ENCODE data around the gene PLN.

PLN gene

GRCh38 chr6:118522422-118522821, 25.7 kb upstream of the PLN start:
- no peak for TF ChIP-seq CTCF (IDR thresholded peaks at IDR 0.05; ENCODE audit: low read depth, low read length, missing control alignments)
- H3K4me3 ChIP-seq (ENCODE audit: low read depth, low read length): no peak overlapping the region
- in situ Hi-C loops (cut with HindIII; ENCODE audit: low sequenced_read_pairs): no loop called here
- DNase-seq (ENCODE audit: low read depth): no peak

GRCh38 chr6:118523216-118523615, 24.9 kb upstream of the PLN start:
- DNase-seq (ENCODE audit: low read depth): no peak
- no peak overlapping the region for H3K4me3 ChIP-seq (ENCODE audit: low read depth, low read length)
- TF ChIP-seq CTCF (IDR thresholded peaks at IDR 0.05; ENCODE audit: low read depth, low read length, missing control alignments): no peak
- in situ Hi-C loops (cut with HindIII; ENCODE audit: low sequenced_read_pairs): no loop called here

- H3K4me3 ChIP-seq (ENCODE audit: low read depth, low read length): no peak overlapping the region
- in situ Hi-C loops (cut with HindIII; ENCODE audit: low sequenced_read_pairs): no loop called here
- no peak for DNase-seq (ENCODE audit: low read depth)
- no peak for TF ChIP-seq CTCF (IDR thresholded peaks at IDR 0.05; ENCODE audit: low read depth, low read length, missing control alignments)
Measured at GRCh38 chr6:118524686-118525085, 23.4 kb upstream of the PLN start.

- no peak for TF ChIP-seq CTCF (IDR thresholded peaks at IDR 0.05; ENCODE audit: low read depth, low read length, missing control alignments)
- in situ Hi-C loops (cut with HindIII; ENCODE audit: low sequenced_read_pairs): no loop called here
- H3K4me3 ChIP-seq (ENCODE audit: low read depth, low read length): no peak overlapping the region
- DNase-seq (ENCODE audit: low read depth): no peak
Measured at GRCh38 chr6:118525913-118526780, 21.9 kb upstream of the PLN start.

GRCh38 chr6:118528129-118528528, 20.0 kb upstream of the PLN start:
- no peak for DNase-seq (ENCODE audit: low read depth)
- no peak overlapping the region for H3K4me3 ChIP-seq (ENCODE audit: low read depth, low read length)
- no peak for TF ChIP-seq CTCF (IDR thresholded peaks at IDR 0.05; ENCODE audit: low read depth, low read length, missing control alignments)
- in situ Hi-C loops (cut with HindIII; ENCODE audit: low sequenced_read_pairs): no loop called here

- no peak for DNase-seq (ENCODE audit: low read depth)
- in situ Hi-C loops (cut with HindIII; ENCODE audit: low sequenced_read_pairs): no loop called here
- no peak for TF ChIP-seq CTCF (IDR thresholded peaks at IDR 0.05; ENCODE audit: low read depth, low read length, missing control alignments)
- H3K4me3 ChIP-seq (ENCODE audit: low read depth, low read length): no peak overlapping the region
Measured at GRCh38 chr6:118529756-118530155, 18.3 kb upstream of the PLN start.
